ENCODE results near the gene RAPGEF4.

Gene RAPGEF4

GRCh38 chr2:173058673-173059072, 323.0 kb downstream of the RAPGEF4 start:
- Histone ChIP-seq H3K27me3 (ENCODE audit: control insufficient read depth in 5 of 5, insufficient read depth in 4 of 5, low read length in 5 of 5) (no peaks in the 10 kb centered on the region), H3K4me1 (ENCODE audit: control insufficient read depth in 5 of 5, insufficient read depth in 5 of 5, low read length in 5 of 5) (peaks cover 7 to 54% (median 46%) of the 10 kb centered on the region in 5 donors), H3K4me3 (ENCODE audit: low read depth in 1 of 5, low read length in 5 of 5) (no peak overlapping the region), H3K9ac (ENCODE audit: low read length in 5 of 5) (no peak overlapping the region), H3K27ac (ENCODE audit: low read depth, low read length) (peak overlapping the region; percentile 8), H3K36me3 (ENCODE audit: control insufficient read depth in 5 of 5, insufficient read depth in 5 of 5, low read length in 5 of 5) (no peaks in the 10 kb centered on the region), H3K9me3 (ENCODE audit: control insufficient read depth in 5 of 5, low read length in 5 of 5) (no peaks in the 10 kb centered on the region)

- no peaks in the 10 kb centered on the region for H3K27me3 ChIP-seq (ENCODE audit: control insufficient read depth in 5 of 5, insufficient read depth in 4 of 5, low read length in 5 of 5)
- no peak overlapping the region for H3K9ac ChIP-seq (ENCODE audit: low read length in 5 of 5)
- H3K9me3 ChIP-seq (ENCODE audit: control insufficient read depth in 5 of 5, low read length in 5 of 5), result no peaks in the 10 kb centered on the region
- H3K27ac ChIP-seq (ENCODE audit: low read depth, low read length), result peak overlapping the region; percentile 47
- no peaks in the 10 kb centered on the region for H3K36me3 ChIP-seq (ENCODE audit: control insufficient read depth in 5 of 5, insufficient read depth in 5 of 5, low read length in 5 of 5)
- peaks cover 7 to 57% (median 48%) of the 10 kb centered on the region in 5 donors for H3K4me1 ChIP-seq (ENCODE audit: control insufficient read depth in 5 of 5, insufficient read depth in 5 of 5, low read length in 5 of 5)
- H3K4me3 ChIP-seq (ENCODE audit: low read depth in 1 of 5, low read length in 5 of 5), result no peak overlapping the region
Measured at GRCh38 chr2:173059292-173059691, 323.6 kb downstream of the RAPGEF4 start.

- H3K4me3 ChIP-seq (ENCODE audit: low read depth in 1 of 5, low read length in 5 of 5), result no peak overlapping the region
- H3K9me3 ChIP-seq (ENCODE audit: control insufficient read depth in 5 of 5, low read length in 5 of 5), result no peaks in the 10 kb centered on the region
- peaks cover 7 to 63% (median 48%) of the 10 kb centered on the region in 5 donors for H3K4me1 ChIP-seq (ENCODE audit: control insufficient read depth in 5 of 5, insufficient read depth in 5 of 5, low read length in 5 of 5)
- peak overlapping the region; percentile 47 for H3K27ac ChIP-seq (ENCODE audit: low read depth, low read length)
- no peaks in the 10 kb centered on the region for H3K27me3 ChIP-seq (ENCODE audit: control insufficient read depth in 5 of 5, insufficient read depth in 4 of 5, low read length in 5 of 5)
- no peaks in the 10 kb centered on the region for H3K36me3 ChIP-seq (ENCODE audit: control insufficient read depth in 5 of 5, insufficient read depth in 5 of 5, low read length in 5 of 5)
- no peak overlapping the region for H3K9ac ChIP-seq (ENCODE audit: low read length in 5 of 5)
Measured at GRCh38 chr2:173059971-173060461, 324.4 kb downstream of the RAPGEF4 start.

GRCh38 chr2:173062801-173063200, 327.2 kb downstream of the RAPGEF4 start:
- no peak overlapping the region for H3K27ac ChIP-seq (ENCODE audit: low read depth, low read length)
- no peaks in the 10 kb centered on the region for H3K27me3 ChIP-seq (ENCODE audit: control insufficient read depth in 5 of 5, insufficient read depth in 4 of 5, low read length in 5 of 5)
- no peaks in the 10 kb centered on the region for H3K9me3 ChIP-seq (ENCODE audit: control insufficient read depth in 5 of 5, low read length in 5 of 5)
- H3K4me1 ChIP-seq (ENCODE audit: control insufficient read depth in 5 of 5, insufficient read depth in 5 of 5, low read length in 5 of 5), result peaks cover 0 to 42% (median 31%) of the 10 kb centered on the region in 5 donors
- H3K36me3 ChIP-seq (ENCODE audit: control insufficient read depth in 5 of 5, insufficient read depth in 5 of 5, low read length in 5 of 5), result no peaks in the 10 kb centered on the region
- H3K9ac ChIP-seq (ENCODE audit: low read length in 5 of 5), result no peak overlapping the region
- H3K4me3 ChIP-seq (ENCODE audit: low read depth in 1 of 5, low read length in 5 of 5), result no peak overlapping the region

GRCh38 chr2:173064151-173064805, 328.6 kb downstream of the RAPGEF4 start:
- Histone ChIP-seq H3K4me1 (ENCODE audit: control insufficient read depth in 5 of 5, insufficient read depth in 5 of 5, low read length in 5 of 5) (peaks cover 0 to 27% (median 18%) of the 10 kb centered on the region in 5 donors), H3K4me3 (ENCODE audit: low read depth in 1 of 5, low read length in 5 of 5) (no peak overlapping the region), H3K27me3 (ENCODE audit: control insufficient read depth in 5 of 5, insufficient read depth in 4 of 5, low read length in 5 of 5) (no peaks in the 10 kb centered on the region), H3K27ac (ENCODE audit: low read depth, low read length) (no peak overlapping the region), H3K9me3 (ENCODE audit: control insufficient read depth in 5 of 5, low read length in 5 of 5) (no peaks in the 10 kb centered on the region), H3K9ac (ENCODE audit: low read length in 5 of 5) (no peak overlapping the region), H3K36me3 (ENCODE audit: control insufficient read depth in 5 of 5, insufficient read depth in 5 of 5, low read length in 5 of 5) (no peaks in the 10 kb centered on the region)

- Histone ChIP-seq H3K9me3 (ENCODE audit: control insufficient read depth in 5 of 5, low read length in 5 of 5) (no peaks in the 10 kb centered on the region), H3K4me3 (ENCODE audit: low read depth in 1 of 5, low read length in 5 of 5) (no peak overlapping the region), H3K36me3 (ENCODE audit: control insufficient read depth in 5 of 5, insufficient read depth in 5 of 5, low read length in 5 of 5) (no peaks in the 10 kb centered on the region), H3K27ac (ENCODE audit: low read depth, low read length) (no peak overlapping the region), H3K27me3 (ENCODE audit: control insufficient read depth in 5 of 5, insufficient read depth in 4 of 5, low read length in 5 of 5) (no peaks in the 10 kb centered on the region), H3K4me1 (ENCODE audit: control insufficient read depth in 5 of 5, insufficient read depth in 5 of 5, low read length in 5 of 5) (peaks cover 0 to 11% (median 2%) of the 10 kb centered on the region in 5 donors), H3K9ac (ENCODE audit: low read length in 5 of 5) (no peak overlapping the region)
Measured at GRCh38 chr2:173066887-173067676, 331.4 kb downstream of the RAPGEF4 start.

- Histone ChIP-seq H3K9ac (ENCODE audit: low read length in 5 of 5) (peak overlapping the region; percentile 52 to 90 (median 87)), H3K4me3 (ENCODE audit: low read depth in 1 of 5, low read length in 5 of 5) (peak overlapping the region; percentile 61 to 92 (median 89)), H3K27ac (ENCODE audit: low read depth, low read length) (peak overlapping the region; percentile 96), H3K27me3 (ENCODE audit: control insufficient read depth in 5 of 5, insufficient read depth in 4 of 5, low read length in 5 of 5) (no peaks in the 10 kb centered on the region), H3K4me1 (ENCODE audit: control insufficient read depth in 5 of 5, insufficient read depth in 5 of 5, low read length in 5 of 5) (peaks cover 2 to 32% (median 27%) of the 10 kb centered on the region in 5 donors), H3K9me3 (ENCODE audit: control insufficient read depth in 5 of 5, low read length in 5 of 5) (no peaks in the 10 kb centered on the region), H3K36me3 (ENCODE audit: control insufficient read depth in 5 of 5, insufficient read depth in 5 of 5, low read length in 5 of 5) (no peaks in the 10 kb centered on the region)
Measured at GRCh38 chr2:173075056-173075780, 339.6 kb downstream of the RAPGEF4 start.

- H3K9me3 ChIP-seq (ENCODE audit: control insufficient read depth in 5 of 5, low read length in 5 of 5), result no peaks in the 10 kb centered on the region
- peak within 1 kb of the TSS; percentile 87 to 97 (median 89) for H3K9ac ChIP-seq (ENCODE audit: low read length in 5 of 5)
- peak within 1 kb of the TSS; percentile 80 to 92 (median 89) for H3K4me3 ChIP-seq (ENCODE audit: low read depth in 1 of 5, low read length in 5 of 5)
- H3K4me1 ChIP-seq (ENCODE audit: control insufficient read depth in 5 of 5, insufficient read depth in 5 of 5, low read length in 5 of 5), result peaks cover 2 to 36% (median 30%) of the 10 kb centered on the region in 5 donors
- H3K27ac ChIP-seq (ENCODE audit: low read depth, low read length), result peak within 1 kb of the TSS; percentile 96
- H3K27me3 ChIP-seq (ENCODE audit: control insufficient read depth in 5 of 5, insufficient read depth in 4 of 5, low read length in 5 of 5), result no peaks in the 10 kb centered on the region
- no peaks in the 10 kb centered on the region for H3K36me3 ChIP-seq (ENCODE audit: control insufficient read depth in 5 of 5, insufficient read depth in 5 of 5, low read length in 5 of 5)
Measured at GRCh38 chr2:173075781-173076580, 340.3 kb downstream of the RAPGEF4 start, which contains the start of gene MAP3K20. MAP3K20 (plus strand) TSS chr2:173075846; CDS start chr2:173091032, 15,186 bp downstream.

- H3K4me3 ChIP-seq (ENCODE audit: low read depth in 1 of 5, low read length in 5 of 5), result peak overlapping the region; percentile 80 to 92 (median 89)
- no peaks in the 10 kb centered on the region for H3K27me3 ChIP-seq (ENCODE audit: control insufficient read depth in 5 of 5, insufficient read depth in 4 of 5, low read length in 5 of 5)
- no peaks in the 10 kb centered on the region for H3K36me3 ChIP-seq (ENCODE audit: control insufficient read depth in 5 of 5, insufficient read depth in 5 of 5, low read length in 5 of 5)
- H3K27ac ChIP-seq (ENCODE audit: low read depth, low read length), result peak overlapping the region; percentile 96
- no peaks in the 10 kb centered on the region for H3K9me3 ChIP-seq (ENCODE audit: control insufficient read depth in 5 of 5, low read length in 5 of 5)
- peaks cover 2 to 36% (median 30%) of the 10 kb centered on the region in 5 donors for H3K4me1 ChIP-seq (ENCODE audit: control insufficient read depth in 5 of 5, insufficient read depth in 5 of 5, low read length in 5 of 5)
- H3K9ac ChIP-seq (ENCODE audit: low read length in 5 of 5), result peak overlapping the region; percentile 87 to 97 (median 89)
Measured at GRCh38 chr2:173076581-173077345, 341.1 kb downstream of the RAPGEF4 start.
